Measurements from ENCODE around the gene ELAC2.

The ELAC2 gene, protein sequence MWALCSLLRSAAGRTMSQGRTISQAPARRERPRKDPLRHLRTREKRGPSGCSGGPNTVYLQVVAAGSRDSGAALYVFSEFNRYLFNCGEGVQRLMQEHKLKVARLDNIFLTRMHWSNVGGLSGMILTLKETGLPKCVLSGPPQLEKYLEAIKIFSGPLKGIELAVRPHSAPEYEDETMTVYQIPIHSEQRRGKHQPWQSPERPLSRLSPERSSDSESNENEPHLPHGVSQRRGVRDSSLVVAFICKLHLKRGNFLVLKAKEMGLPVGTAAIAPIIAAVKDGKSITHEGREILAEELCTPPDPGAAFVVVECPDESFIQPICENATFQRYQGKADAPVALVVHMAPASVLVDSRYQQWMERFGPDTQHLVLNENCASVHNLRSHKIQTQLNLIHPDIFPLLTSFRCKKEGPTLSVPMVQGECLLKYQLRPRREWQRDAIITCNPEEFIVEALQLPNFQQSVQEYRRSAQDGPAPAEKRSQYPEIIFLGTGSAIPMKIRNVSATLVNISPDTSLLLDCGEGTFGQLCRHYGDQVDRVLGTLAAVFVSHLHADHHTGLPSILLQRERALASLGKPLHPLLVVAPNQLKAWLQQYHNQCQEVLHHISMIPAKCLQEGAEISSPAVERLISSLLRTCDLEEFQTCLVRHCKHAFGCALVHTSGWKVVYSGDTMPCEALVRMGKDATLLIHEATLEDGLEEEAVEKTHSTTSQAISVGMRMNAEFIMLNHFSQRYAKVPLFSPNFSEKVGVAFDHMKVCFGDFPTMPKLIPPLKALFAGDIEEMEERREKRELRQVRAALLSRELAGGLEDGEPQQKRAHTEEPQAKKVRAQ

DNA sequence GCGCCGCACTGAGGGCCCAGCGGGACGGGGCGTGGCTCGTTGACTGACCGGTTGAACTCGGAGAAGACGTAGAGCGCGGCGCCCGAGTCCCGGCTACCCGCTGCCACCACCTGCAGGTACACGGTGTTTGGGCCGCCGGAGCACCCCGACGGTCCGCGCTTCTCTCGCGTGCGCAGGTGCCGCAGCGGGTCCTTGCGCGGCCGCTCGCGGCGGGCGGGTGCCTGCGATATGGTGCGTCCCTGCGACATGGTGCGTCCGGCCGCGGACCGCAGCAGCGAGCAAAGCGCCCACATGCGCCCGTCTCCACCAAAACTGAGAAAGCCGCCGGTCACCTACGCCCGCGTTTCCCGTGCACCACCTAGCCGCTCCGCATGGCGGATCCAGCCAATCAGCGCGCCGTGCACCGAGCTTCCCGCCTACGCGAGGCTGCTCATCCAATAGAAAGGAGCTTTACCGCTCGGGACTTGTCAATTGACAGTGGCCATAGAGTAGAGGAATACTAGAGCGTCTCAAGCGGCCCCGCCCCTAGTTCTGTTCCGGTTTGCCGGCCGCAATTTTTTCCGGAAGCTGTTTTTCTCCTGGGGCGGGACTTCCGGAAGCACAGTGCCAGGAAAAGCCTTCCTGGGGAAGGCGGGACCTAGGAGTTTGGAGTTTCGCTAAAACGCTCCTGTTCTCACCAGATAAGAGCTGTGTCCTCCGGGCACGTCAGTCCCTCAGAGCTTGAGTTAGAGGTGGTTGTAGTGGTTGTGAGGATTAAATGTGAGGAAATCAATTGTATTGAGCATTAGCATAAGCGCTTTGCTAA, at the start of gene ELAC2:
Gene ELAC2 (minus strand): TSS at position 373 of the 805 bp plus-strand sequence. CDS start 80 bp downstream, at position 293.
- DNase-seq: peak; percentile 81 to 99 (median 96)

DNA sequence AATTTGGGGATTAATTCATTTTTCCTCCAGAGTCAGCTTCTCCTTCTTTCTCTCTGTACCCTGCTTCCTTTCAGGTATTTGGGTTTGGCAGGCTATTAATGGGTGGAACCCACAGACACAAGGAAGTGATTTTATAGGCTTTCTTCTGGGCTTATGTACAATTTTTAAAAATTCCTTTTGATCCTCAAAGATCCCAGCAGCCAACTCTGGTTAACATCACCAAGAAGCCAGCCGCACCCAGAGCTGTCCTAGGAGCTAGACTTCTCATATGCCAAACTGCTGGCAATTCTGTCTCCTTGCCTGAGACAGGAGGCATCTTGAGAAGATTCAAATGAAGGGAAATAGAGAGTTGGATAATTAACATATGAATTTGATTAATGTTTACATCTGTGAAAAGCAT, 47.2 kb upstream of the ELAC2 start:
- DNase-seq: no peak

DNA sequence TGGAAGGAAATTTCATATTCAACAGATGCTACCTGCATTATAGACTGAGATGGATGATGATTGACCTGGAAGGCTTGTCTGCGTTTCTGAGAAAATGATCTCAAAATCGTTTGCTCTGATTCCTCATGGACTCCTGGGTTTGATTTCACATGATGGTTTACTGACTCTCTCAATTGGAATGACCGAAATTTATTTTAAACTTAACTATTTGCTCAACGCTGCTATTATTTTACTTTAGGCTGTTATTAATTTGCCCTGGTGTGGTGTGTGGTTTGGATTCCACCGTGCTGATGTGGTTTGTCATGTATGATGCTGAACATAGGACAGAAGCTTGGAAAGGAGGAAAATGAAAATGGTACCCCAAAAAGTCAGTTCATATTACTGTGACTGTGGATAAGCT, 37.3 kb upstream of the ELAC2 start:
- no peak for DNase-seq

DNA sequence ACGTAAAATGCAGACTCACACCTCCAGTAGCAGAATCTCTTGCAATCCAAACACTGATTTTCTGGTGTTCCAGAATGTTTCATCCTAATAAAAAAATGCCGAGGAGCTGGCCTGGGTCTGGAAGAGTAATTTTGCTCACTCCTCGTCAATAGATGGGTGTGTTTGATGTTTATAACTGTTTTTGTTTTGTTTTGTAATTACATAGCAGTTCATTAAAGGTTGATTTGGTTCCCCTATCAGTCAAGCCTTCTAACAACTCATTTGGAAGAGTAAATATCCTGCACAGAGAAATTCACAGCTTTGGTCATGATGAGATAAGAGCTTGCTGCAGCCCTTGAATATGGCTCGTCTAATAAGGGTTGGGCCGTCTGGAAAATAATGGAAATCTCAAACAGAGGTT, 36.8 kb upstream of the ELAC2 start:
- DNase-seq: no peak

DNA sequence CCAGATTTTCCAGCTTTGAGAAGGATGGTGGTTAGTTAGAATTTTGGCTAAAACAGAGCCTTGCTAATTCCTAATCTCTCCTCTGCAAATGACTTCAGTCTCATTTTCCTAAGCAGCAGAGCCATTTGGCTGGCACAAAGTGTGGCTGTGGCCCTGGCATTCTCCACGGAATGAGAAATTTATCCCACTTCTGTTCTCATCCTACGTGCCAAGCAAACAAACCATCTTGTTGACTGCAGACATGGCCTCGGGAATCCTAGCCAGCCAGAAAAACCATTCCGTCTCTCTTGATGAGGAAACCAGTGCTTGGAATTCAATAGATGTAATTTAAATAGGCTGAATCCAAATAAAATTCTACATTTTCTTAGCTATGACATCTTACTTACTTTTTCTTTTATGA, 34.1 kb upstream of the ELAC2 start:
- peak in 11 of 58 donors; percentile 1 to 21 (median 3) for DNase-seq

DNA sequence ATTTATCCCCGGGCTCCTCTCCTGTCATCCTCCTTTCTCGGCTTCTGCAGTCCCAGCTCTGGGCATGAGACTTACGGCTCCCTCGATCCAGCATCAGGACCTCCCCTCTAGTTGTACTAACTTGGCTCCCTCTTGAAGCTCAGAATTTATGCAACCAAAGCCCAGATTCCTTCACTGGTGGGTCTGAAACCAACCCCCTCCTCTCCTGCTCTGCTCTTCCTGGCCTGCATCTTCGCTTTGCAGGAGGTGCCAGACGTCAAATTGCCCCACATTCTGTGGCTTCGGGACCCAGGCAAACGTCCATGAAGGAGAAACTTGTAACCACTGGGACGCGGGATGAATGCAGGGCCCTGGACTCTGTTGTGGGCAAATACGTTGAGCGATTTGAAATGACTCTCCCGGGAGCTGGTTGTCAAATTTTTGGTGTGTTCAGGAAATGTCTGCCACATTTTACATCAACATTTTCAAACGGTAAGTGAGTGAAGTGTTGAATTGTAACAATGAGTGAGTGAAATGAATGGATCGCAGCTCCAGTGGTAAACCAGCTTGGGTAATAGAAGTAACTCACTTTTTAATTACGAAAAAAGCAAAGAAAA, 29.3 kb upstream of the ELAC2 start:
- no peak for DNase-seq

DNA sequence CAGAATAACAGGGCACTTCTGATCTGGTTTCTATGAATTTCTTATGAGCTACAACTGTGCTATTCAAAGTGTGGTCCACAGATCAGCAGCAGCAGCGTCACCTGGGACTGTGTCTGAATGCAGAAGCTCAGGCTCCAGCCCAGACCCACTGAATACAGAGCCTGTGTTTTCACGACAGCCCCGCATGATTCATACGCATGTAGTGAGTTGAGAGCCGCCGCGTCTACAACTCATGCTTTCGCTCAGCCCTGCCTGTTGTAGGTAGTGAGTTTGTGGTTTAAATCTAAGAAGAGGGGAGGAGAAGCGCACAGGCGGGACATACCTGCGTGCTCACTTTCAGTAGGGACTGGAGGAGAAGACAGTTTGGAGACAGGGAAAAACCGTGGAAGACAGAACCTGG, 28.5 kb upstream of the ELAC2 start:
- DNase-seq: no peak

DNA sequence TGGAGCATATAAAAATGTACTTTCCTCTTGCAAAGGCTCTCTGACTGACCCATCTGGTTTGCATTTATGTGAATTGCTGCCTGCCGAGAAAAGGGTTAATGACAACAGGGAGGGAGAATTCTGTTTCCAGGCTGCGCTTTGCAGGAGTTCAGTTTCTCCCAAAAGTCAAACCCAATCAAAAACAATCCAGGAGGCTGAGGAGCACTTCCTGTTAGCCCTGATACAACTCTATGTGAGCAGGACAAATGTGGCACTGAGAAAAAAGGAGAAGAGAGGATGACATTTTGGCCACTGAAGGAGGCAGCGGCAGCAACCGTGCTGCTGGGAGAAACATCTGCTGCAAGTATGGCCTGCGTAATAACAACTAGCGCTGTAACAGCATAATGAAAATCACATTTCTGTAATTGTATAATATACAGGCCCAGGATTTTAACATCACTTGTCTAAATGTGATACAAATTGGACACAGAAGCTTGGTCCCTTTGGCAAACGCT, 26.8 kb upstream of the ELAC2 start:
- DNase-seq: no peak

DNA sequence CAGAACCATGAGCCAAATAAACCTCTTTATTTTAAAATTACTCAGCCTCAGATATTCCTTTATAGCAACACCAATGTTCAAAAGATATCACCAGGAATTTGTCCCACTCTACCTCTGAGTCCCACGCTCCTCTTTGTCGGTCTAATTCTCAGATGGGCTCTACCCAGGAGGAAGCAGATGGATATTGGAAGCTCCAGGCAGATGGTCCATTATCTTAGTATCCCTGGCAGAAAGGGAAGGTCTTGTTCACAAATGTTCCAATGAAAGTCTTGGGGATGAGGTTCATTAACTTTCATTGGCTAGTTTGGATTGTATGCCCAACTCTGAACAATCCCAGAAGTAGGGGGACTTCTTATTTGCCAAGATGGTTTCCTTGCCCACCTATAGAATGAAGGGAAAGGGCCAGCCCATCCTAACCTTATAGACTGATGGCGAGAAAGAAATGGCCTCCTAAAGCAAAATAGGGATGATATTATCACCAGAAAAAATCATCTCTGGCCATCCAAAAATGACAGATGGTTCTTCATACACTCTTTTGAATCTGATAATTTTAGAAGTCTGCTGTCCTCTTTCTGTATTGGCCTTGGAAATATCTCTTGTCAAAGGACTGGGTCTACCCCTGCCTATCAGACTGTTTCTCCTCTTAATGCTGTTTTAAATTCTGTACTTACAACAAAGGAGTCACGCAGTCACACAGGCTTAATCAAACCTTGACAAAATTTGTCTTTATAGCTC, 21.3 kb upstream of the ELAC2 start:
- no peak for DNase-seq

DNA sequence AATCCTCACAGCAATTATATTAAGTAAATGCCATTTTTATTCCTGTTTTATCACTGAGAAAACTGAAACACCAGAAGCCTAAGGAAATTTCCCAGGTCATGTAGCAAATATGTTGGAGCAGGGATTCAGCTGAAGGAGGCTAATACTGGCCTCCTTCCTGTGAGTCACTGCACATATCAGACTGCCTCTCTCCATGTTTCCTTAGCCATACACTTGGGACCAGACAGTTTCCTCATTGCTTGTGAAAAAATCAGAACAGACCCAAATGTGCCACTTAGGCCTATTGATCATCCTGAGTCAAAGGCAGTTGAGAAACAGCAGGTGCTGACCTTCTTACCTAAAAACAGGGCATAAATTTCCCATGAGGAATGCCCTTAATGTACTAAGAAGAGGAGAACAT, 18.9 kb upstream of the ELAC2 start:
- no peak for DNase-seq

DNA sequence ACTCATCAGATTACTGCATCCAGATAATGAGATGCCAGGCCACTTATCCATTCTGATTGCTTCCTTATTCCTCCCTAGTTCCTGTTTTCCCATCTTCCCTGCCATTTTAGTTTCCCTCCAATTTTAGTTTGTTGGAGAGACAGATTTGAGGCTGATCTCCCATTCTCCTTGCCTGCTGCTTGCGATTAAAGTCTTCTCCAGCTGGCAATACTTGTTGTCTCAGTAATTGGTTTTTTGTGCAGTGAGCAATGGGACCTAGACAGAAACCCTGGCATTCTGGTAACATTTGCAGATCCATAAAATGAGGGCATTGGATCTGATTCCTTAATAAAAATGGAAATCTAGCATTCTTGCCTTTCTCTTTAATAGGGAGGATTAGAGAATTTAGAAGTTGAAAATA, 17.6 kb upstream of the ELAC2 start:
- no peak for DNase-seq

DNA sequence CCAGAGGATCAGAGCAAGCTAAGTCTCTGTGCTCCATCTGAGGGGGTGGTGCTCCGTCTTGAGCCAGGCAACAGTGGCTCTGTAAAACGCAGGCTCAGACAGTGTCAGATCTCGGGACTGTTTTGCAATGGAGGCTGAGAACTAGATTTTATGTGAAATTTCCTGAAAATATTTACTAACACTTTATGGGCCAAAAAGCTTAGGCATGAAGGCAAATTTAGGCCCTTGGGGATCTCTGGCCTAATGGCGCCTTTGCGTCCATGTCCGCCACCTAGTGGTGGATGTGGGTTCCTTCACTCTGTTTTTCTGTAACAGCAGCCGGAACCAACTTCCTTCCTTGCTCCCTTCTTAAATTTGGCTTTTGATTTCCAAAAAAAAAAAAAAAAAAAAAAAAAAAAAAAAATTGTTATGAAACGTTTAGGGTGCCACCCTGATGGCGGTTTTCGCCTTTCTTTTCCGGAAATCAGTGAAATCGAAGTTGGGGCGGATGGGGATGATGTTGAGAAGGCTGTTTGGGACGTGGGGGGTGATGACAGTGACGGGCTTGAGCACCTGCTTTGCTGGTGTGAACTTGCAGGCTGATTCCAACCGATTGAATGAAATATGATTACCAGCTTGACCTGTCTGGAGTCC, 14.0 kb upstream of the ELAC2 start:
- DNase-seq: peak in 8 of 58 donors; percentile 1 to 17 (median 4)

DNA sequence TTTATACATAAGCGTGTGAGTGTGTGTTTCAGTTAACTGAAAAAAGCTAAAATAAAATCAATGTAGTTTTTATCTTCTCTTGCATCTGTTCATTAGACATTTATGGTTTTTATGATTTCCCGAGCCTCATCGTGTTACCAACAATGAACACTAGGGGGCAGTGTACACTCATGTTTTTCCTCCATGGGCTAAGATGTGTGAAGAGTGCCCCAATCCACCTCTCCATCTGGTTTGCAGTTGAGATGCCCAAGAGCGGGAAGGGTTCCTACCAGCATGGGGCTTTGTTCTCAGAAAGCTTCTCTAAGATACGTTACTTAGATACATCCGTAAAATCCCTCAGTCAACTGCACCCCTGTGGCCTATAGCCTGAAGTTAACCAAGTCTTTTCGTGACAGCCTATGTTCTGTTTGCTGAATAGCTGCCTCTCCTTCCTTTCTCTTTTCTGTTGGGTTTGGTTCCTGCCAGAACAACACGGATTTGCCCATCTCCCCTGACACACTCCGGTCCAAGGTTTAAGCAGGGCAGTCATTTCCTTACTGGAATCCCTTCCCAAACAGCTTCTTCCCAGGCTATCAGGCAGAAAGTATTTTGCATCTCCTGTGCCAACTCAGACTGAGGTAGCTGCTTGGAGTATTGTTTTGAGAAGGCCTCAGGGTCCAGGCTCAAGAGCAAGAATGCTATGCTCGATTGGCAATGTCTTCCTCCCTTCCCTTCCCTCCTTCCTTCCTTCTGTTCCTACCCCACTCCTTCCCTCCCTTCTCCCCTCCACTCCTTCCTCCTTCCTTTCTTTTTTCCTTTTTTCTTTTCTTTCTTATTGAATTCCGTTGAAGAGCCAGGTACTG, 12.9 kb upstream of the ELAC2 start:
- DNase-seq: peak in 24 of 58 donors; percentile 0 to 35 (median 8)

DNA sequence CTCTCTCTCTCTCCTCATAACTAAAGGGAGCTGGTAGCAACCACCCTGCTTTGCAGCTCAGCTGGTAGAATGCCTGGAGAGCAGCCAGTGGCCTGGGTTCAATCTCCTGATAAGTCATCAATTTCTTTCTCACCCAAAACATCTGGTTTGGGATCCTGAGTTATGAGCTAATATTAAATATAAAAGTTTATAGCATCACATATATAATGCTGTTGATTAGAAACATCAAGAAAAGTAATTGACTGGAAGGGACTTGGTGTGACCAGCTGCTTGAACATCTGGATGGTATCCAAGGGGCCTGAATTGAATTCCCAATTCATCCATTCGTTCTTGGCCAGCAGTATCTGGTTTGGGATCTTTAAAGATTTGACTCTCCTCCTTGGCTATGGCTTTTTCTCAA, 12.2 kb upstream of the ELAC2 start:
- no peak for DNase-seq

DNA sequence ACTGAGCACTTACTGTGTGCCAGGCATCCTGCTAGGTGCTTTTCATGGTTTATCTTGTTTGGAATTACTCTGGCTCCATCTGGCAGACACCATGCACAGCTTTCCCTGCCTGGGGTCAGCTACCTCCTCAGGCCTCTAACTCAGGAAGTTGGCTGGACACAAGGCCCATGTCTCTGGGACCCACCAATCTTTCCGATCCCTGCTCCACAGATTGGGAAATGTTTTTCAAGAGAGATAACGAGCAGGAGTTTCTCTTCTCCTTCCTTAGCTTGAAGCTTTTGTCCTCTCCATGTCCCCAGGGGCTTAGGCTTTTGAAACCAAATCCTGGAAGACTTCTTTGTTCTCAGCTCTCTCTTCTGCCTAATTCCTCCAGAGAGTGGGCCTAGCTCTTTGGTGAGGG, 11.5 kb upstream of the ELAC2 start:
- no peak for DNase-seq

DNA sequence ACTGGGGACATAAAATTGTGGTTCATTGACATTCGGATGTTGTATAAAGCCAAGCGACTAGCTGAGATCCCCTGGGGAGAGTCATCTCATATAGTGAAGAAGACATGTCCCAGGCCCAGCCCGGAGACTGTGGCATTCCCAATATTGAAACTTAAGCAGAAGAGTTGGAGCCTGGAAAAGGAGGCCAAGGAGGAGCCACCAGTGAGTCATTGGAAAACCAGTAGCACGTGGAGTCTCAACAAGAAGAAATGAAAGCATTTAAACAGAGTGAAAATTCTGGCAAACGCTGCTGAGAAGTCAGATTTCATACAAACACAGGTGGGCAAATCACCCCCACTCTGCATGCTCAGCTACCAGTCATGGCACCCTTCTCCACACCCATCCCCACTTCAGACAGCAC, 9.4 kb upstream of the ELAC2 start:
- no peak for DNase-seq

DNA sequence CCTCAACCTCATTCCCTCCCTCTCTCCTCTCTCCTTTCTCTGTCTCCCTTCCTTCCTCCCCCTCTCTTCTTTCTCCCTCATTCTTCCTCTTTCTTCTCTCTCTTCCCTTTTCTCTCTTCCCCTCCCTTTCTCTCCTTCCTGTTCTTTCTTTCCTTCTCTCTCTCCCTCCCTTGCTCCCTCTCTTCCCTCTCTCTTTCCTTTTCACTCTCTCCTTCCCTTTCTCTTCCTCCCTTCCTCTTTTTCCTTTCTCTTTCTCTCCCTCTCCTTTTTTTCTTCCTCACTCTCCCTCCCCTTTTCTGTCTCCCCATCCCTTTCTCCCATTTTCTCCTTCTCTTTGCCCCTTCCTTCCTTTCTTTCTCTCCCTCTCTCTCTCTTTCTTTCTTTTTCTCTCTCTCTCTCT, 7.9 kb upstream of the ELAC2 start:
- DNase-seq: no peak

DNA sequence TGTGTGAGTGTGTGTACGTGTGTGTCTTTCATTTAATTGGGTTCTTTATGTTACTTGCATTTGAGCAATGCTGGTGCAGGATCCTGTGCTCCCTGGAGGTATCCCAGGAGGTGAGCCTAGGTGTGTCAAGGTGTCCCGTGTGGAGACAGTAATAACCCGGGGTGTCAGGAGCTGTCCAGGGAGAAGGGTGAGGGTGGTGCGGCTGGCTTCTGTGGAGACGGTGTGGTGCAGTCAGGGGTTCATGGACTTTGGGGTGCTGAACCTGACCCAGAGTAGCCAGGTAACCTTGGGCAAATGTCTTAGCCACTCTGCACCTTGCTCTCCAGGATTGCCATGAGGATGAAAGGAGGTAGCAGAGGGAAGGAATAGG, 7.4 kb upstream of the ELAC2 start:
- no peak for DNase-seq
